ENCODE results near the gene CRX.
A peak's percentile ranks its signal among the peaks of the same experiment; 100 is the strongest.
"Not testable (repeated sequence)": the region's sequence is repeated elsewhere in the genome, so short reads cannot be mapped to it uniquely, and the experiment has no call there.

The CRX gene

GRCh38 chr19:47804451-47804850, 17.3 kb upstream of the CRX start, which contains the start of gene TPRX1:
TPRX1 (minus strand) TSS chr19:47804551; CDS start chr19:47804539, 12 bp downstream.
- not testable (repeated sequence) for DNase-seq

GRCh38 chr19:47805313-47805712, 16.4 kb upstream of the CRX start:
- DNase-seq, result no peak

GRCh38 chr19:47806435-47806834, 15.3 kb upstream of the CRX start:
- no peak for DNase-seq

GRCh38 chr19:47813304-47813994, 8.3 kb upstream of the CRX start:
- DNase-seq, result peak; percentile 89

GRCh38 chr19:47813995-47814328, 7.8 kb upstream of the CRX start:
- DNase-seq, result no peak

GRCh38 chr19:47816270-47816669, 5.5 kb upstream of the CRX start:
- not testable (repeated sequence) for DNase-seq

- not testable (repeated sequence) for DNase-seq
Observed at GRCh38 chr19:47818221-47818620, 3.5 kb upstream of the CRX start.

- no peak for DNase-seq
Observed at GRCh38 chr19:47819858-47820257, 1.9 kb upstream of the CRX start.

GRCh38 chr19:47820410-47820809, 1.3 kb upstream of the CRX start:
- DNase-seq, result no peak

- no peak for DNase-seq
Observed at GRCh38 chr19:47824396-47824795, 2.7 kb downstream of the CRX start.

- DNase-seq, result no peak
Observed at GRCh38 chr19:47826800-47827199, 5.1 kb downstream of the CRX start.

- DNase-seq, result no peak
Observed at GRCh38 chr19:47832723-47833122, 11.0 kb downstream of the CRX start.

- DNase-seq, result no peak
Observed at GRCh38 chr19:47836038-47836437, 14.3 kb downstream of the CRX start.

- no peak for DNase-seq
Observed at GRCh38 chr19:47839411-47839810, 17.7 kb downstream of the CRX start.

- no peak for DNase-seq
Observed at GRCh38 chr19:47839913-47840312, 18.2 kb downstream of the CRX start.

- no peak for DNase-seq
Observed at GRCh38 chr19:47842941-47843340, 21.2 kb downstream of the CRX start.

GRCh38 chr19:47848425-47848822, 26.7 kb downstream of the CRX start:
- no peak for DNase-seq

- DNase-seq, result peak; percentile 74
Observed at GRCh38 chr19:47848823-47849473, 27.2 kb downstream of the CRX start.

- DNase-seq, result no peak
Observed at GRCh38 chr19:47853003-47853402, 31.3 kb downstream of the CRX start.

GRCh38 chr19:47854459-47854858, 32.7 kb downstream of the CRX start:
- DNase-seq, result no peak

GRCh38 chr19:47858231-47858630, 36.5 kb downstream of the CRX start:
- DNase-seq, result not testable (repeated sequence)

- not testable (repeated sequence) for DNase-seq
Observed at GRCh38 chr19:47858646-47859285, 37.0 kb downstream of the CRX start, which contains the start of gene TPRX2. TPRX2 (plus strand) TSS chr19:47859235; CDS start chr19:47859247, 12 bp downstream.

GRCh38 chr19:47859838-47860237, 38.1 kb downstream of the CRX start:
- not testable (repeated sequence) for DNase-seq
